K562 (cell line): ENCODE data around the gene HARS2. TPM values are rescaled to one million over a fixed set of nuclear protein-coding genes. Genes with fewer than 3 reads are reported as not detected.

Experiments
- ELF2 ChIP-seq: fragments of 250-450 bp; sonication (Bioruptor Pico); IDR thresholded peaks from 2 replicates; pipeline ENCODE4 v1.5.0; 2021; ENCODE audit warnings: mild to moderate bottlenecking
- GATAD2A ChIP-seq: fragments of 450-650 bp; IDR thresholded peaks from 2 replicates; pipeline ENCODE4 v1.6.1; 2017
- HDAC3 ChIP-seq: fragments of 450-650 bp; IDR thresholded peaks from 2 replicates; pipeline ENCODE4 v1.6.1; 2018; ENCODE audit warnings: borderline replicate concordance, mild to moderate bottlenecking, moderate library complexity; ENCODE audit not compliant: partially characterized antibody
- MCM7 ChIP-seq, 2 experiments: fragments of 450-650 bp; IDR thresholded peaks; 2 replicates each; pipeline ENCODE4 v1.6.1; 2016 to 2018
- RBFOX2 ChIP-seq: fragments of 200-400 bp; formaldehyde crosslinking; IDR thresholded peaks from 2 replicates; pipeline ENCODE4 v1.6.1; 2017; ENCODE audit warnings: low read depth, mild to moderate bottlenecking, low read length, moderate library complexity
- SMAD4 ChIP-seq: fragments of 250-450 bp; sonication (Bioruptor Pico); conservative IDR thresholded peaks from 2 replicates; pipeline ENCODE4 v1.8.0; 2021; ENCODE audit warnings: inconsistent platforms, mild to moderate bottlenecking, moderate library complexity
- SREBF1 ChIP-seq: fragments of 150-350 bp; IDR thresholded peaks from 2 replicates; pipeline ENCODE4 v1.6.1; 2014; ENCODE audit warnings: antibody characterized with exemption, low read depth, low read length, borderline replicate concordance
- TBL1XR1 ChIP-seq, 2 experiments: IDR thresholded peaks; 2 replicates each; pipeline ENCODE4 v1.6.1; 2012; ENCODE audit warnings: improper control_type of control experiment in 2 of 2, low read length in 2 of 2, mild to moderate bottlenecking in 1 of 2
- TCF3 ChIP-seq: sonication (generic); formaldehyde crosslinking; IDR thresholded peaks from 2 replicates; pipeline ENCODE4 v1.4.0; 2020; ENCODE audit warnings: mild to moderate bottlenecking, missing genetic modification reagents
- ZNF184 ChIP-seq: sonication (generic); formaldehyde crosslinking; IDR thresholded peaks from 2 replicates; pipeline ENCODE4 v1.5.0; 2020; ENCODE audit warnings: missing genetic modification reagents
- ZNF282 ChIP-seq: sonication (generic); formaldehyde crosslinking; IDR thresholded peaks from 2 replicates; pipeline ENCODE4 v1.8.1; 2023; ENCODE audit warnings: missing genetic modification reagents
- ZZZ3 ChIP-seq: fragments of 450-650 bp; IDR thresholded peaks from 2 replicates; pipeline ENCODE4 v1.6.1; 2016; ENCODE audit warnings: antibody characterized with exemption, mild to moderate bottlenecking, moderate library complexity
- polyA plus RNA-seq, 8 experiments: library from polyadenylated mRNA; depleted of rRNA in 4 of 8; stranded (reverse) in 5 of 8; unstranded in 3 of 8; fragments of >200 nt; fragmentation: Nextera tagmentation in 2 of 8; fragmentation: Illumina TruSeq in 1 of 8; extraction: Ambion mirVana in 2 of 8; extraction: Trizol in 1 of 8; gene quantifications; 2 replicates each; pipeline versions ENCODE4 v1.2.1 to v1.2.3, GENCODE V29; 2011 to 2014; ENCODE audit warnings: inconsistent platforms in 1 of 8, missing spikeins in 1 of 8
- total RNA-seq, 7 experiments: library from RNA; depleted of rRNA in 6 of 7; stranded (reverse); fragments of >200 nt in 6 of 7; fragmentation: Illumina TruSeq in 2 of 7; extraction: Trizol in 2 of 7; gene quantifications; 2 replicates each; pipeline versions ENCODE4 v1.2.1 to v1.2.3, GENCODE V29; 2011 to 2021; ENCODE audit warnings: low replicate concordance in 1 of 7
- TF ChIP-seq, protein P1 (sequence below), 2 experiments: fragments of 450-650 bp; IDR thresholded peaks; 2 replicates each; pipeline ENCODE4 v1.6.1; 2016
- TF ChIP-seq, protein P2 (sequence below): fragments of 450-650 bp; IDR thresholded peaks from 2 replicates; pipeline ENCODE4 v1.6.1; 2016
- TF ChIP-seq, protein P3 (sequence below): sonication (generic); formaldehyde crosslinking; IDR thresholded peaks from 2 replicates; pipeline ENCODE4 v1.8.1; 2023; ENCODE audit warnings: mild to moderate bottlenecking, missing genetic modification reagents
- TF ChIP-seq, protein P4 (sequence below), 3 experiments: fragments of 200-800 bp in 1 of 3; sonication (Bioruptor generic) in 1 of 3; sonication (generic) in 1 of 3; formaldehyde crosslinking in 1 of 3; IDR thresholded peaks; 2 replicates each; pipeline versions ENCODE4 v1.6.1 to v1.8.0; 2016 to 2022; ENCODE audit warnings: mild to moderate bottlenecking in 2 of 3, missing compliant biosample characterization in 2 of 3, missing genetic modification characterization in 2 of 3, missing genetic modification reagents in 1 of 3
- TF ChIP-seq, protein P5 (sequence below): fragments of 150-350 bp; conservative IDR thresholded peaks from 2 replicates; pipeline ENCODE4 v1.6.1; 2014; ENCODE audit warnings: low read length
- TF ChIP-seq, protein P6 (sequence below): fragments of 450-650 bp; IDR thresholded peaks from 2 replicates; pipeline ENCODE4 v1.6.1; 2016; ENCODE audit warnings: antibody characterized with exemption
- TF ChIP-seq, protein P7 (sequence below): fragments of 250-450 bp; sonication (Bioruptor Pico); IDR thresholded peaks from 2 replicates; pipeline ENCODE4 v1.8.0; 2021; ENCODE audit warnings: borderline replicate concordance, mild to moderate bottlenecking, moderate library complexity; ENCODE audit not compliant: poor library complexity, severe bottlenecking

HARS2 gene
- total and polyA plus RNA-seq, 9 of the 15 experiments (the other 6 are each of a cell fraction or from before 2014, with no cell fraction given) = 8.5 to 41.6 (median 27.1) TPM

DNA sequence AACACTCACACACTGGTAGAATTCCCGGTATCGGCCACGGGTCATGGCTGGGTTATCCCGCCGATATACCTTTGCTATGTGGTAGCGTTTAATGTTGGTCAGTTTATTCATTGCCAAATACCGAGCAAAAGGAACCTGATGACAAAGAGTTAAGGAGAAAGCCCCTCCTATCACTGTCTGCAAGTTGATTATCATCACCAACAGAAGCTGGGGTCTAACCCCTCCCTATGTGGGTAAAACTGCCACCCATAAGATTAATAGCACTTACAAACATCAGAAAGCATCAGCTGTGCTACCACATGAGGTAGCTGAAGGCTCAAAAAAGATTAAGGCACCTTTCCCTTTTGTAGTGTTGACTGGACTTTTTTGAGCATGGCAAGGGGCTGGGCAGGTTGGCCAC lies 12.3 kb upstream of the HARS2 start (continued):
- TF ChIP-seq TBL1XR1 (IDR thresholded peaks at IDR 0.05; ENCODE audit: low read length in 2 of 2) (0 out of 4 replicates have a peak, but pooled peaks of 1 of the 2 experiments have one; percentile 27), SMAD4 (CRISPR knock-in tag) (0 out of 2 replicates have a peak, but pooled peaks have one; percentile 26), MCM7 (IDR thresholded peaks at IDR 0.05) (no peak), SREBF1 (no peak), GATAD2A (no peak), HDAC3 (no peak), TCF3 (peak; percentile 71), ZNF184 (no peak), ELF2 (CRISPR knock-in tag) (no peak), ZNF282 (CRISPR knock-in tag) (no peak), RBFOX2 (no peak), ZZZ3 (no peak)
- TF ChIP-seq, protein P1, sequence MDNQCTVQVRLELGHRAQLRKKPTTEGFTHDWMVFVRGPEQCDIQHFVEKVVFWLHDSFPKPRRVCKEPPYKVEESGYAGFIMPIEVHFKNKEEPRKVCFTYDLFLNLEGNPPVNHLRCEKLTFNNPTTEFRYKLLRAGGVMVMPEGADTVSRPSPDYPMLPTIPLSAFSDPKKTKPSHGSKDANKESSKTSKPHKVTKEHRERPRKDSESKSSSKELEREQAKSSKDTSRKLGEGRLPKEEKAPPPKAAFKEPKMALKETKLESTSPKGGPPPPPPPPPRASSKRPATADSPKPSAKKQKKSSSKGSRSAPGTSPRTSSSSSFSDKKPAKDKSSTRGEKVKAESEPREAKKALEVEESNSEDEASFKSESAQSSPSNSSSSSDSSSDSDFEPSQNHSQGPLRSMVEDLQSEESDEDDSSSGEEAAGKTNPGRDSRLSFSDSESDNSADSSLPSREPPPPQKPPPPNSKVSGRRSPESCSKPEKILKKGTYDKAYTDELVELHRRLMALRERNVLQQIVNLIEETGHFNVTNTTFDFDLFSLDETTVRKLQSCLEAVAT (IDR thresholded peaks at IDR 0.05) = no peak
- TF ChIP-seq, protein P2, sequence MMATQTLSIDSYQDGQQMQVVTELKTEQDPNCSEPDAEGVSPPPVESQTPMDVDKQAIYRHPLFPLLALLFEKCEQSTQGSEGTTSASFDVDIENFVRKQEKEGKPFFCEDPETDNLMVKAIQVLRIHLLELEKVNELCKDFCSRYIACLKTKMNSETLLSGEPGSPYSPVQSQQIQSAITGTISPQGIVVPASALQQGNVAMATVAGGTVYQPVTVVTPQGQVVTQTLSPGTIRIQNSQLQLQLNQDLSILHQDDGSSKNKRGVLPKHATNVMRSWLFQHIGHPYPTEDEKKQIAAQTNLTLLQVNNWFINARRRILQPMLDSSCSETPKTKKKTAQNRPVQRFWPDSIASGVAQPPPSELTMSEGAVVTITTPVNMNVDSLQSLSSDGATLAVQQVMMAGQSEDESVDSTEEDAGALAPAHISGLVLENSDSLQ = peak; percentile 93
- TF ChIP-seq, protein P3, sequence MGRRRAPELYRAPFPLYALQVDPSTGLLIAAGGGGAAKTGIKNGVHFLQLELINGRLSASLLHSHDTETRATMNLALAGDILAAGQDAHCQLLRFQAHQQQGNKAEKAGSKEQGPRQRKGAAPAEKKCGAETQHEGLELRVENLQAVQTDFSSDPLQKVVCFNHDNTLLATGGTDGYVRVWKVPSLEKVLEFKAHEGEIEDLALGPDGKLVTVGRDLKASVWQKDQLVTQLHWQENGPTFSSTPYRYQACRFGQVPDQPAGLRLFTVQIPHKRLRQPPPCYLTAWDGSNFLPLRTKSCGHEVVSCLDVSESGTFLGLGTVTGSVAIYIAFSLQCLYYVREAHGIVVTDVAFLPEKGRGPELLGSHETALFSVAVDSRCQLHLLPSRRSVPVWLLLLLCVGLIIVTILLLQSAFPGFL (CRISPR knock-in tag) = no peak
- TF ChIP-seq, protein P4, sequence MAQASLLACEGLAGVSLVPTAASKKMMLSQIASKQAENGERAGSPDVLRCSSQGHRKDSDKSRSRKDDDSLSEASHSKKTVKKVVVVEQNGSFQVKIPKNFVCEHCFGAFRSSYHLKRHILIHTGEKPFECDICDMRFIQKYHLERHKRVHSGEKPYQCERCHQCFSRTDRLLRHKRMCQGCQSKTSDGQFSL (CRISPR knock-in tag; IDR thresholded peaks at IDR 0.05) = no peak
- TF ChIP-seq, protein P4 (tag; IDR thresholded peaks at IDR 0.05) = no peak
- TF ChIP-seq, protein P5, sequence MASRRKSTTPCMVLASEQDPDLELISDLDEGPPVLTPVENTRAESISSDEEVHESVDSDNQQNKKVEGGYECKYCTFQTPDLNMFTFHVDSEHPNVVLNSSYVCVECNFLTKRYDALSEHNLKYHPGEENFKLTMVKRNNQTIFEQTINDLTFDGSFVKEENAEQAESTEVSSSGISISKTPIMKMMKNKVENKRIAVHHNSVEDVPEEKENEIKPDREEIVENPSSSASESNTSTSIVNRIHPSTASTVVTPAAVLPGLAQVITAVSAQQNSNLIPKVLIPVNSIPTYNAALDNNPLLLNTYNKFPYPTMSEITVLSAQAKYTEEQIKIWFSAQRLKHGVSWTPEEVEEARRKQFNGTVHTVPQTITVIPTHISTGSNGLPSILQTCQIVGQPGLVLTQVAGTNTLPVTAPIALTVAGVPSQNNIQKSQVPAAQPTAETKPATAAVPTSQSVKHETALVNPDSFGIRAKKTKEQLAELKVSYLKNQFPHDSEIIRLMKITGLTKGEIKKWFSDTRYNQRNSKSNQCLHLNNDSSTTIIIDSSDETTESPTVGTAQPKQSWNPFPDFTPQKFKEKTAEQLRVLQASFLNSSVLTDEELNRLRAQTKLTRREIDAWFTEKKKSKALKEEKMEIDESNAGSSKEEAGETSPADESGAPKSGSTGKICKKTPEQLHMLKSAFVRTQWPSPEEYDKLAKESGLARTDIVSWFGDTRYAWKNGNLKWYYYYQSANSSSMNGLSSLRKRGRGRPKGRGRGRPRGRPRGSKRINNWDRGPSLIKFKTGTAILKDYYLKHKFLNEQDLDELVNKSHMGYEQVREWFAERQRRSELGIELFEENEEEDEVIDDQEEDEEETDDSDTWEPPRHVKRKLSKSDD = no peak
- TF ChIP-seq, protein P6, sequence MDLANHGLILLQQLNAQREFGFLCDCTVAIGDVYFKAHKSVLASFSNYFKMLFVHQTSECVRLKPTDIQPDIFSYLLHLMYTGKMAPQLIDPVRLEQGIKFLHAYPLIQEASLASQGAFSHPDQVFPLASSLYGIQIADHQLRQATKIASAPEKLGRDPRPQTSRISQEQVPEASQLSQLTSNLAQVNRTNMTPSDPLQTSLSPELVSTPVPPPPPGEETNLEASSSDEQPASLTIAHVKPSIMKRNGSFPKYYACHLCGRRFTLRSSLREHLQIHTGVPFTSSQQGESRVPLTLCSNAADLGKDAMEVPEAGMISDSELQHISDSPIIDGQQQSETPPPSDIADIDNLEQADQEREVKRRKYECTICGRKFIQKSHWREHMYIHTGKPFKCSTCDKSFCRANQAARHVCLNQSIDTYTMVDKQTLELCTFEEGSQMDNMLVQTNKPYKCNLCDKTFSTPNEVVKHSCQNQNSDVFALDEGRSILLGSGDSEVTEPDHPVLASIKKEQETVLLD = no peak
- TF ChIP-seq, protein P7, sequence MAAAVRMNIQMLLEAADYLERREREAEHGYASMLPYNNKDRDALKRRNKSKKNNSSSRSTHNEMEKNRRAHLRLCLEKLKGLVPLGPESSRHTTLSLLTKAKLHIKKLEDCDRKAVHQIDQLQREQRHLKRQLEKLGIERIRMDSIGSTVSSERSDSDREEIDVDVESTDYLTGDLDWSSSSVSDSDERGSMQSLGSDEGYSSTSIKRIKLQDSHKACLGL (CRISPR knock-in tag) = no peak
